ENCODE data around the gene ELN.
"Not testable (repeated sequence)": the region's sequence is repeated elsewhere in the genome, so short reads cannot be mapped to it uniquely, and the experiment has no call there.

ELN gene

GRCh38 chr7:74027683-74028320, at the start of gene ELN:
ELN (plus strand) TSS chr7:74028173; CDS start chr7:74028188, 15 bp downstream.
- DNase-seq (ENCODE audit: low read depth): peak; percentile 74

GRCh38 chr7:73978661-73979563, 49.1 kb upstream of the ELN start:
- H3K9me3 ChIP-seq (ENCODE audit: control insufficient read depth, low read length): no peaks in the 10 kb centered on the region
- no peaks in the 10 kb centered on the region for H3K27me3 ChIP-seq (replicated peaks; ENCODE audit: control insufficient read depth, insufficient read depth, low read length)
- no peak for DNase-seq (ENCODE audit: low read depth)
- no peak overlapping the region for H3K4me3 ChIP-seq (ENCODE audit: low read length)
- H3K36me3 ChIP-seq (ENCODE audit: control insufficient read depth, insufficient read depth, low read length, severe bottlenecking): no peaks in the 10 kb centered on the region
- peaks cover 30% of the 10 kb centered on the region for H3K4me1 ChIP-seq (ENCODE audit: control insufficient read depth, insufficient read depth, low read length)
- H3K9ac ChIP-seq (ENCODE audit: low read length): peak overlapping the region; percentile 13

More at GRCh38 chr7:74027683-74028320, at the start of gene ELN:
- no peaks in the 10 kb centered on the region for H3K36me3 ChIP-seq (ENCODE audit: control insufficient read depth, insufficient read depth, low read length, severe bottlenecking)
- peak within 1 kb of the TSS; percentile 81 for H3K9ac ChIP-seq (ENCODE audit: low read length)
- H3K27me3 ChIP-seq (replicated peaks; ENCODE audit: control insufficient read depth, insufficient read depth, low read length): no peaks in the 10 kb centered on the region
- no peaks in the 10 kb centered on the region for H3K9me3 ChIP-seq (ENCODE audit: control insufficient read depth, low read length)
- H3K4me1 ChIP-seq (ENCODE audit: control insufficient read depth, insufficient read depth, low read length): peaks cover 64% of the 10 kb centered on the region
- H3K4me3 ChIP-seq (ENCODE audit: low read length): peak within 1 kb of the TSS; percentile 84

DNA sequence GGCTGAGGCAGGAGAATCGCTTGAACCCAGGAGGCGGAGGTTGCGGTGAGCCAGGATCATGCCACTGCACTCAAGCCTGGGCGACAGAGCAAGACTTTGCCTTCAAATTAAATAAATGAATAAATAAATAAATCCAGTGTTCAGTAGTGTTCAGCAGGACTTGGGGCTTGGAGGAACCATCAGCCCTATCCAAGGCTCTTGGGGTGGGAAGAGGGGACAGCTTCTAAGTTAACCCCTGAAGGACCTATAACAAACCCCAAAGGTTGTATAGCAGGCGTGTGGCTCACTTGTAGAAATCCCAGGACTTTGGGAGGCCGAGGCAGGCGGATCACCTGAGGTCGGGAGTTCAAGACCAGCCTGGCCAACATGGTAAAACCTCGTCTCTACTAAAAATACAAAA, 48.3 kb upstream of the ELN start:
- H3K9ac ChIP-seq (ENCODE audit: low read length); H3K4me3 ChIP-seq (ENCODE audit: low read length); H3K27me3 ChIP-seq (replicated peaks; ENCODE audit: control insufficient read depth, insufficient read depth, low read length); H3K36me3 ChIP-seq (ENCODE audit: control insufficient read depth, insufficient read depth, low read length, severe bottlenecking); H3K9me3 ChIP-seq (ENCODE audit: control insufficient read depth, low read length); DNase-seq (ENCODE audit: low read depth): not testable (repeated sequence)
- H3K4me1 ChIP-seq (ENCODE audit: control insufficient read depth, insufficient read depth, low read length): peaks cover 30% of the 10 kb centered on the region

DNA sequence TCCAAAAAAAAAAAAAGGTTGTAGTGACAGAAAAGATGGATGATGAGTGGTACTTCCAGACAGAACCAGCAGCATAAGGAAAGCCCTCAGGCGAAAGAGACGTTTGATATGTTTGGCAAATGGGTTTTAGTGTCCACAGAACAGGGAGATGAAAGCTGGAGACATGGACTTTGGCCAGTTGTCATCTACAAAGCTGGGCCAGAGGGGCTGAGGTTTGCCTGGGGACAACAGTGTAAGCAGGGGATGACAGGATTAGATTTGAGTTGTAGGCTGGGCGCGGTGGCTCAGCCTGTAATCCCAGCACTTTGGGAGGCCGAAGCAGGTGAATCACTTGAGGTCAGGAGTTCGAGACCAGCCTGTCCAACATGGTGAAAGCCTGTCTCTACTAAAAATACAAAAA, 47.8 kb upstream of the ELN start:
- Histone ChIP-seq H3K27me3 (replicated peaks; ENCODE audit: control insufficient read depth, insufficient read depth, low read length) (no peaks in the 10 kb centered on the region), H3K4me3 (ENCODE audit: low read length) (no peak overlapping the region), H3K4me1 (ENCODE audit: control insufficient read depth, insufficient read depth, low read length) (peaks cover 30% of the 10 kb centered on the region), H3K36me3 (ENCODE audit: control insufficient read depth, insufficient read depth, low read length, severe bottlenecking) (no peaks in the 10 kb centered on the region), H3K9ac (ENCODE audit: low read length) (no peak overlapping the region), H3K9me3 (ENCODE audit: control insufficient read depth, low read length) (no peaks in the 10 kb centered on the region)
- no peak for DNase-seq (ENCODE audit: low read depth)

DNA sequence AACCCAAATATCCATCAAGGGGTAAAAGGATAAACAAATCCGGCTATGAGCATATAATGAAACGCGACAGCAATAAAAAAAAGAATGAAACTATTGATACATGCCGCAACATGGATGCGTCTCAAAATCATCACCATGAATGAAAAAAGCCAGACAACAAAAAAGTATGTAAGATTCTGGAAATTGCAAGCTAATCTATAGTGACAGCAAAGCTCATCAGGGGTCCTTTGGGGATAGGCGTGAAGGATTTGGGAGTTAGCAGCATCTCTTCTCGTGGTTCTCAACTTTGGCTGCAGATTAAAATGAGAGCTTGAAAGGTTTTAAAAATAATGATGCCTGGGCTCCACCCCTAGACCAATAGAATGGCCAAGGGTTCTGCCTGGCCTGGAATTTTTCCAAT, 46.0 kb upstream of the ELN start:
- Histone ChIP-seq H3K27me3 (replicated peaks; ENCODE audit: control insufficient read depth, insufficient read depth, low read length) (no peaks in the 10 kb centered on the region), H3K36me3 (ENCODE audit: control insufficient read depth, insufficient read depth, low read length, severe bottlenecking) (no peaks in the 10 kb centered on the region), H3K4me3 (ENCODE audit: low read length) (no peak overlapping the region), H3K9me3 (ENCODE audit: control insufficient read depth, low read length) (no peaks in the 10 kb centered on the region), H3K9ac (ENCODE audit: low read length) (no peak overlapping the region), H3K4me1 (ENCODE audit: control insufficient read depth, insufficient read depth, low read length) (peaks cover 34% of the 10 kb centered on the region)
- no peak for DNase-seq (ENCODE audit: low read depth)

DNA sequence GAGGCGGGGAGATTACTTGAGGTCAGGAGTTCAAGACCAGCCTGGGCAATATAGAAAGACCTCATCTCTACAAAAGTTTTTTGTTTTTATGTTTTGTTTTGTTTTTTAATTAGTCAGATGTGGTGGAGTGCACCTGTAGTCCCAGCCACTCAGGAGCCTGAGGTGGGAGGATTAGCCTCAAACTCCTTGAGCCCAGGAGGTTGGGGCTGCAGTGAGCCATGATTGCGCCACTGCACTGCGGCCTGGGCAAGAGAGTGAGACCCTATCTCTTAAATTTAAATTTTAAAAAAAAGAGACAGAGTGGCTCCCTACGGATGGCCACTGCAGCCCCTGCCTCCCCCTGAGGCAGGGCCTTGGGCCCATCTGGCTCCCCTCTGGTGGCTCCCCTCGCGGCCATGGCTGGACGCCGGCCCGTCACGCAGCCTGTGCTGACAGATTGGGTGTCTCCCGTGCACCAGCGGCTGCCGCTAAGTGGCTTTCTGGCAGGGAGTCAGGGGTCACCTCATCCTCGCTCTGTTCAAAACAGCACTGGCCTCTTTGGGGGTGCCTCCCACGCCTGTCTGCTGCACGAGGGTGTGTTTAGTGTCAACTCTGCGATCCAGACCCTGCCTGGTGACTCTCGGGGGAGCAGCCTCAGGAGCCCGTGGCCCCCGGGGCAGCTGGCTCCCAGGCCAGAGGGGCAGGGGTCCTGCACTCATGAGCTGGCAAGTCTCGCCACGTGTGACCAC, 44.4 kb upstream of the ELN start:
- H3K9ac ChIP-seq (ENCODE audit: low read length): no peak overlapping the region
- no peak overlapping the region for H3K4me3 ChIP-seq (ENCODE audit: low read length)
- no peaks in the 10 kb centered on the region for H3K9me3 ChIP-seq (ENCODE audit: control insufficient read depth, low read length)
- DNase-seq (ENCODE audit: low read depth): no peak
- no peaks in the 10 kb centered on the region for H3K27me3 ChIP-seq (replicated peaks; ENCODE audit: control insufficient read depth, insufficient read depth, low read length)
- H3K4me1 ChIP-seq (ENCODE audit: control insufficient read depth, insufficient read depth, low read length): peaks cover 17% of the 10 kb centered on the region
- no peaks in the 10 kb centered on the region for H3K36me3 ChIP-seq (ENCODE audit: control insufficient read depth, insufficient read depth, low read length, severe bottlenecking)

- H3K9me3 ChIP-seq (ENCODE audit: control insufficient read depth, low read length): no peaks in the 10 kb centered on the region
- no peaks in the 10 kb centered on the region for H3K27me3 ChIP-seq (replicated peaks; ENCODE audit: control insufficient read depth, insufficient read depth, low read length)
- no peak overlapping the region for H3K9ac ChIP-seq (ENCODE audit: low read length)
- H3K4me1 ChIP-seq (ENCODE audit: control insufficient read depth, insufficient read depth, low read length): peaks cover 10% of the 10 kb centered on the region
- no peak for DNase-seq (ENCODE audit: low read depth)
- no peaks in the 10 kb centered on the region for H3K36me3 ChIP-seq (ENCODE audit: control insufficient read depth, insufficient read depth, low read length, severe bottlenecking)
- no peak overlapping the region for H3K4me3 ChIP-seq (ENCODE audit: low read length)
Measured at GRCh38 chr7:73984481-73985205, 43.3 kb upstream of the ELN start.

GRCh38 chr7:73985737-73986141, 42.2 kb upstream of the ELN start:
- H3K27me3 ChIP-seq (replicated peaks; ENCODE audit: control insufficient read depth, insufficient read depth, low read length): no peaks in the 10 kb centered on the region
- H3K4me1 ChIP-seq (ENCODE audit: control insufficient read depth, insufficient read depth, low read length): peaks cover 10% of the 10 kb centered on the region
- H3K4me3 ChIP-seq (ENCODE audit: low read length): no peak overlapping the region
- no peaks in the 10 kb centered on the region for H3K36me3 ChIP-seq (ENCODE audit: control insufficient read depth, insufficient read depth, low read length, severe bottlenecking)
- no peak for DNase-seq (ENCODE audit: low read depth)
- peak overlapping the region; percentile 59 for H3K9ac ChIP-seq (ENCODE audit: low read length)
- no peaks in the 10 kb centered on the region for H3K9me3 ChIP-seq (ENCODE audit: control insufficient read depth, low read length)

DNA sequence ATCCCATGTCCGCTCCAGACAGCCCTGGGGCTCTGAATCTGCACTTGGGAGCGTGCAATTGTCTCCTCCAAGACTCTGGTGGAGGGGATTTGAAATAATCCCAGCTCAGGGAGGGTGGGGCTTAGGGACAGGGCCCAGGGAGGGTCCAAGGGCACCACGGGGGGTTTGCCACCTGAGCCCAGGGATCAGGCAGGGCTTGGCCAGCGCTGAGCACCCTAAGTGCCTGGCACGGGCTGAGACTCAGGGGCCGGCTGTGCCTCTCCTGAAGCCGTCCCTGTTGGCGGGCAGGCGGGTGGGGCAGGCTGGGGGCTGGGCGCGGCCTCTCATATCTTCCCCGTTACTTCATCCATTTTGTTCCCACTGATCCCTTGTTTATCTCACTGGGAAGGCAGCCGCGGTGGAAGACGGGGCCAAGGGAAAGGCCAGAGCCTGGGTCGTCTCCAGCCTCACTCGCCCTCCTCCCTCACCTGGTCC, 41.8 kb upstream of the ELN start:
- Histone ChIP-seq H3K36me3 (ENCODE audit: control insufficient read depth, insufficient read depth, low read length, severe bottlenecking) (no peaks in the 10 kb centered on the region), H3K9me3 (ENCODE audit: control insufficient read depth, low read length) (no peaks in the 10 kb centered on the region), H3K4me3 (ENCODE audit: low read length) (no peak overlapping the region), H3K9ac (ENCODE audit: low read length) (peak overlapping the region; percentile 59), H3K27me3 (replicated peaks; ENCODE audit: control insufficient read depth, insufficient read depth, low read length) (no peaks in the 10 kb centered on the region), H3K4me1 (ENCODE audit: control insufficient read depth, insufficient read depth, low read length) (peaks cover 10% of the 10 kb centered on the region)
- no peak for DNase-seq (ENCODE audit: low read depth)

GRCh38 chr7:73987298-73987697, 40.7 kb upstream of the ELN start:
- no peaks in the 10 kb centered on the region for H3K27me3 ChIP-seq (replicated peaks; ENCODE audit: control insufficient read depth, insufficient read depth, low read length)
- H3K36me3 ChIP-seq (ENCODE audit: control insufficient read depth, insufficient read depth, low read length, severe bottlenecking): no peaks in the 10 kb centered on the region
- peaks cover 16% of the 10 kb centered on the region for H3K4me1 ChIP-seq (ENCODE audit: control insufficient read depth, insufficient read depth, low read length)
- no peak overlapping the region for H3K4me3 ChIP-seq (ENCODE audit: low read length)
- DNase-seq (ENCODE audit: low read depth): no peak
- no peaks in the 10 kb centered on the region for H3K9me3 ChIP-seq (ENCODE audit: control insufficient read depth, low read length)
- no peak overlapping the region for H3K9ac ChIP-seq (ENCODE audit: low read length)

Data from adipocyte (in vitro differentiated cells).